LNCaP clone FGC (cell line): ENCODE data around the gene MANBA.

ENCODE experiments used
- DNase-seq: peaks from one replicate; pipeline ENCODE4 v3.0.0-alpha.2; 2011; ENCODE audit warnings: low read depth
- H3K4me3 ChIP-seq: 2 replicates; pipeline ENCODE4 v1.5.1; 2011; ENCODE audit warnings: mild to moderate bottlenecking, low read depth, low read length, control low read depth
- TF ChIP-seq, protein P1 (sequence below): IDR thresholded peaks from 2 replicates; pipeline ENCODE4 v1.5.1; 2012; ENCODE audit warnings: mild to moderate bottlenecking; ENCODE audit not compliant: control insufficient read depth, insufficient read depth; ENCODE audit errors: extremely low read depth

Gene MANBA

DNA sequence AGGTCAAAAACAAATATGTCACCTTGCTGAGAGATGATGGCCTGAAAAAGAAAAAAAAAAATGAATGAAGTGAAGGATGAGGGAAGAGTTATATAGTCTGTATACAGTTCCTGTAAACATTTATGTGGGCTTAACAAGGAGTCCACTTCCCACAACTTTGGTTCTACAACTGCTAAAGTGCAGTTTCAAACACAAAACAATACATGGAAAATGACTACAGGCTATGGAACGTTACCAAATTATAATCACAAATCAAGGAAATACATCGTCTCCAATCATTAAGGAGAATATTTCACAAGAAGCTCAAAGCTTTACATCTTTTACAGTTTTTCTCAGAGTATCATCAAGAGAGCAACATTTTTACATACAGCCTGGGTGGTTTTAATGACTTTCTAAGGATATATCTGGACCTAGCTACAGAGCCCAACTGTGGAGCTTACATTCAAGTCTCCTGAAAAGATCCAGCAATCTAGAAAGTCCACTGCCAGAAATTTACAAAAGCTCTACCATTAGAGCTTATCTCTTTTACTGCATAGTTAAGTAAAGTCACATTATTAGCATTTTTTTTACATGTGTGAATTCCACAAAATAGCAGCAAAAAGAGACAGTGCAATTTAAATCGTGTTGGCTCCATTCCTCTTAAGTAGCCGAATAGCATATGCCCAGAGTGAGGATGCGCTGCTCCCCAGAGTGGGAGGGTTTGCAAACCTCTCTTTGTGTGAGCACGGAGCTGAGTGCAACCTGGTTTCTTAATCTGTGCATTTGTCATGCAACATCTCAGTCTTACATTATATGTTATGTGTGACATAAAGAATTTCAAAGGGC lies 128.3 kb downstream of the MANBA start:
- DNase-seq, result no peak
- no peak overlapping the region for H3K4me3 ChIP-seq
- TF ChIP-seq, protein P1, sequence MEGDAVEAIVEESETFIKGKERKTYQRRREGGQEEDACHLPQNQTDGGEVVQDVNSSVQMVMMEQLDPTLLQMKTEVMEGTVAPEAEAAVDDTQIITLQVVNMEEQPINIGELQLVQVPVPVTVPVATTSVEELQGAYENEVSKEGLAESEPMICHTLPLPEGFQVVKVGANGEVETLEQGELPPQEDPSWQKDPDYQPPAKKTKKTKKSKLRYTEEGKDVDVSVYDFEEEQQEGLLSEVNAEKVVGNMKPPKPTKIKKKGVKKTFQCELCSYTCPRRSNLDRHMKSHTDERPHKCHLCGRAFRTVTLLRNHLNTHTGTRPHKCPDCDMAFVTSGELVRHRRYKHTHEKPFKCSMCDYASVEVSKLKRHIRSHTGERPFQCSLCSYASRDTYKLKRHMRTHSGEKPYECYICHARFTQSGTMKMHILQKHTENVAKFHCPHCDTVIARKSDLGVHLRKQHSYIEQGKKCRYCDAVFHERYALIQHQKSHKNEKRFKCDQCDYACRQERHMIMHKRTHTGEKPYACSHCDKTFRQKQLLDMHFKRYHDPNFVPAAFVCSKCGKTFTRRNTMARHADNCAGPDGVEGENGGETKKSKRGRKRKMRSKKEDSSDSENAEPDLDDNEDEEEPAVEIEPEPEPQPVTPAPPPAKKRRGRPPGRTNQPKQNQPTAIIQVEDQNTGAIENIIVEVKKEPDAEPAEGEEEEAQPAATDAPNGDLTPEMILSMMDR, result no peak

GRCh38 chr4:102631616-102632015 lies 129.2 kb downstream of the MANBA start:
- no peak overlapping the region for H3K4me3 ChIP-seq
- TF ChIP-seq, protein P1, result no peak
- no peak for DNase-seq

- DNase-seq, result no peak
- H3K4me3 ChIP-seq, result no peak overlapping the region
- TF ChIP-seq, protein P1, result no peak
Measured at GRCh38 chr4:102629673-102630072, 131.1 kb downstream of the MANBA start.

- DNase-seq, result no peak
- no peak overlapping the region for H3K4me3 ChIP-seq
Measured at GRCh38 chr4:102627831-102628523, 132.8 kb downstream of the MANBA start.

GRCh38 chr4:102625232-102625930 lies 135.4 kb downstream of the MANBA start:
- DNase-seq, result no peak
- no peak overlapping the region for H3K4me3 ChIP-seq
- TF ChIP-seq, protein P1, result peak; percentile 61

More at GRCh38 chr4:102627831-102628523, 132.8 kb downstream of the MANBA start:
- TF ChIP-seq, protein P1, result no peak

- DNase-seq, result no peak
- no peak overlapping the region for H3K4me3 ChIP-seq
- TF ChIP-seq, protein P1, result no peak
Measured at GRCh38 chr4:102624505-102624904, 136.3 kb downstream of the MANBA start.
